ENCODE results near the gene TMEM19.

GRCh38 chr12:71641390-71641789, 44.5 kb upstream of the TMEM19 start:
- TF ChIP-seq POLR2A (IDR thresholded peaks at IDR 0.05; ENCODE audit: low read length), result no peak
- no peak for TF ChIP-seq GATA1 (IDR thresholded peaks at IDR 0.05; ENCODE audit: low read depth, low read length)

Measured in erythroblast (primary cell).